ENCODE results near the gene TRPM2.

Gene TRPM2

DNA sequence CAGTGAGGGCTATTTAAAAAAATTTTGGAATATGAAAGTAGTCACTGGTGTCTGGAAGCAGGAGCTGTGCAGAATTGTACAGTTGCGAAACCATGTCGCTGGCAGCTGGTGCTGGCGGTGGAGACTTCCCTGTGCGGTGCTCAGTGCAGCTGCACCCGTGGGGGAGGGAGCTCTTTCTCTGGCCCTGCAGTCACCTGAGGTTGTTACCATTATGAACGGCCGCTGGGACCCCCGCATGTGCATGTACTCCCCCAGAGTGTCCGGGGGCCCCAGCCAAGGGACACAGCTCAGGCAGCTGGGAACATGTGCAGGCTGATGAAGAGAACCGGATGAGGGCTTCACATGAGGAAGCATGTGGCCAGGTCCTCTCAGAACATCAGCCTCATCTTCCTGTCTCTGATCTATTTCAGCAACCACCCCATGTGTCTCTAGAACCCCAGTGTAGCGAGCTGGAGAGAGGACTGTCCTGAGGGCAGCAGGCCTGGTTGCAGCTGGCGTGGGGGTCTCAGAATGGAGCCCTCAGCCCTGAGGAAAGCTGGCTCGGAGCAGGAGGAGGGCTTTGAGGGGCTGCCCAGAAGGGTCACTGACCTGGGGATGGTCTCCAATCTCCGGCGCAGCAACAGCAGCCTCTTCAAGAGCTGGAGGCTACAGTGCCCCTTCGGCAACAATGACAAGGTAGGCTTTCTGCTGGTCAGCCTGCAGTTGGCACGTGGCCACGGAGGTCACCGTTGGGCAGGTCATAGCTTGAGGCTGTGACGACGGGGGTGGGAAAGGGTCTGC is at the start of gene TRPM2:
Gene TRPM2 (plus strand): TSS at position 431 of the 780 bp plus-strand sequence. CDS start 80 bp downstream, at position 511.
- no peak for DNase-seq (ENCODE audit: low read depth in 2 of 2, low spot score in 1 of 2)

DNA sequence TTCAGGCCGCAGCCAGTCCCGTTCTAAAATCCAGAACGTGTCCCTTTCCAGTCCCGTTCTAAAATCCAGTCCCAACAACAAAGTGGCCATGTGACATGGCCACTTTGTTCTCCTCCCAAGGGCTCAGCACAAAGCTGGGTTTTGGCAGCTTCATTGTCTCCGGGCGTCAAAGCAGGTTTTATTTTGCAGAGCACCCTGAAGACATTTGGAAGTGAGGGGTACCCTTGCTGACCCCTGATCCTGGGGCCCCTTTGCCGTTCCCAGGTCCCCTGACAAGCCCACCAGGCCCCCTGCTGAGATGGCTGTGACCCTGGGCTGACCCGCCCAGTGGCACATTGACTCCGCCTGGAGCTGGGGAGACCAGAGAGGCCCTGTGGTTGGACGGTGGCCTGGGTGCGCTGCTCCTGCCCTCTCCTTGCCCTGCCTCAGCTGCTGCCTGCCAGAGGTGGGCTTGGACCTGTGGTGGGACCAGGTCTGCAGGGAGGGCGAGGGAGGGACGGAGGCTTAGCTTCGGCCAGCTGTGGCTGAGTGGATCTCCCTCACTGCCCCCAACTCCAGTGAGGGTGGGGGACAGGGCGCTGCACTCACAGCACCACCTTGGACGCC is 49.3 kb upstream of the TRPM2 start:
- no peak for DNase-seq (ENCODE audit: low read depth in 2 of 2, low spot score in 1 of 2)

DNA sequence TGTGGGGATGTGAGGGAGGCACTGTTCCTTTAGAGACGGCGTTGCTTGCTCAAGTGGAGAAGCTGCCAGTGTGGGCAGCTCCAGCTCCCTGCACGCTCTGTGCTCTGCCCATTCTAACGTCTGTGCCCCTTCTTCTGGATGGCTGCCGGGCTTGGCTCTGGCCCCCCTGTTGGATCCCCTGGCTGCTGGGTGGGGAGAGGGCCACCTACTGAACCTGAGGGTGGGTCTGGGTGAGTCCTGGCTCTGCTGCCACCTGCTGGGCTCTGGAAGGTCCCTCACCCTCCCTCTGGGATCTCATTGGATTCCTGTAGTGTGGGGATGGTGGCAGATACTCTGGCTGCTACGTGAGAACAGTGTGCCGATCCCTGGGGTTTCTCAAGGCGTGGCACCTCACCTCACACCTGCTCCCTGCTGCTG is 48.5 kb upstream of the TRPM2 start:
- DNase-seq (ENCODE audit: low read depth in 2 of 2, low spot score in 1 of 2): no peak

DNA sequence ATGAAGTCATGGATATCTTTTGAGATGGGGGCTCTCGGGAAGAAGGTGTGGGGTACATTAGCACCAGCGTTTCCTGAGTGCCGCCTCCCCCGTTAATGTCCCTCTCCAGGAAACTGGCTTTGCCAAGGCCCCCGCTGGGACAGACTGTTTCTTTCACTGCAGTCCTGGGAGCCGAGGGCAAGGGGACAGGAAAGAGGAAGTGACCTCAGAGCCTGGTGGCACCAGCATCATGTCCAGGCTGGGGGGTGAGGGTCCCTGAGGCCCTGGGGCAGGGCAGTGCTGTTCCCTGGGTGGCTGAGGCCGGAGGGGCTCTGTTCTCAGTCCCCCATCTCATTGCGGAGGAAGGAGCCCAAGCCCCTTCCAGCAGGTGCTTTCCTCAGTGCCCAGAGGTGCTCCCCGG is 47.7 kb upstream of the TRPM2 start:
- DNase-seq (ENCODE audit: low read depth in 2 of 2, low spot score in 1 of 2): no peak

DNA sequence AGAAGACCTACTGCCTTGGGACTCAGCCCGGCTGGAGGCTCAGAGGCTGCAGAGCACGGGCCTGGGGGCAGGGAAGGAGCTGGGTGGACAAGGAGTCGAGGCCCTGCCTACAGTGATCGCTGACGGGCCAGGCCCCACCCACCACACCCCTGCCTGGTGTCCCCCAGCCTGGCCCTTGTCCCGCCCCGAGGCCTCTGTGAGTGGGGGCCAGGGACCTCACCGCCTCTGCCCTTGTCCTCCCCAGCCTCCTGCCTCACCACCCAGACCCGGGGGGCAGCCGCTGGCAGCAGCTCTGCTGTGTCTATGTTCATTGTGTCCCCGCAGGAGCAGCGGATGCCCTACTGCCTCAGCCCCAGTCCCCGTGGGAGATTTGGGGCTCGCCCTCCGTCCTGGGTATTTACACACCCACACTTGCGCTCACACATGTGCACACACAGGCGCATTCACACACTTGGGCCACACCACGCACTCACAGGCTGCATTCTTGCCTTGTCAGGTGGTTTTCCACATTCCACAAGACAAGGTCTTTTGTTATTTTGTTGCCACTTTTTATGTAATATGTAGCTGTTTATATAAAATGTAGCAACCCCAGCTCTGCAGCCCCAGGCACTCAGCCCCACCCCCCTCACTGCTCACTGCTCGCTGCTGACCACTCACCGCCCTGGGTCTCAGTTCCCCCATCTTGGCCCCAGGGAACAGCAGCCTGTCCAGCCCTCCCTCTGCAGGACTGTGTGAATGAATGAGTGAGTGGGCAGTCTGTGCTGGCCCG is 46.3 kb upstream of the TRPM2 start:
- no peak for DNase-seq (ENCODE audit: low read depth in 2 of 2, low spot score in 1 of 2)

DNA sequence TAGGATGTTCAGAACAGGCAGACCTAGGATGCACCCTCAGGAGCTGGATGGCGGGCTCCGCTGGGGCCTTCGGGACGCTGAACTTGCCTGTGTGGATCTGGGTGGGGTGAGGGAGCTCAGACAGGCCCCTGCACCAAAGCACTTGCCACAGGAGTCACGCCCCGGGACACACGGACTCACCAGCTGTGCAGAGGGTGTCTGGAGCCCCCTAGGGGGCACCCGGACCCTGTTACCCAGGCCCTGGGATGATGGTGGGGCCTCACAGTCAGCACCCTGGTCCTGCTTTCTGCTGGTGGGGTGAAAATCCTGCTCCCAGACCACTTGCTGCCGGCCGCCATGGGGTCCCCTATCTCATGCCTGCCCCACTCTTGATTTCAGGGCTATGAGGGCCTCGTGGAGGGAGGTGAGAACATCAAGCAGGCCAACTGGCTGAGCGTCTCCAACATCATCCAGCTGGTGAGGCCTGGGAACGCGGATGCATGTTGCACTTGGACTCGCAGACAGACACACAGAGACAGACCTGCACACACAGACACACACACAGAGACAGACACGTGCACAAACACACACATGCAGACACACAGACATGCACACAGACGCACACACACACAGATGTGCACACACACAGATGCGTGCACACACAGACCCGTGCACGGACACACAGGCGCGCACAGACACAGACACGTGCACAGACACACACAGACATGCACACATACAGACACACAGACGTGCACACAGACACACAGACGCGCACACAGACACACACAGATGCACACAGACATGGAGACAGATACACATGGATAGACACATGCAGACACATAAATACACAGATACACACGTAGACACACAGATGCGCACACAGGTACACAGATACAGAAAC is 42.6 kb upstream of the TRPM2 start:
- no peak for DNase-seq (ENCODE audit: low read depth in 2 of 2, low spot score in 1 of 2)

DNA sequence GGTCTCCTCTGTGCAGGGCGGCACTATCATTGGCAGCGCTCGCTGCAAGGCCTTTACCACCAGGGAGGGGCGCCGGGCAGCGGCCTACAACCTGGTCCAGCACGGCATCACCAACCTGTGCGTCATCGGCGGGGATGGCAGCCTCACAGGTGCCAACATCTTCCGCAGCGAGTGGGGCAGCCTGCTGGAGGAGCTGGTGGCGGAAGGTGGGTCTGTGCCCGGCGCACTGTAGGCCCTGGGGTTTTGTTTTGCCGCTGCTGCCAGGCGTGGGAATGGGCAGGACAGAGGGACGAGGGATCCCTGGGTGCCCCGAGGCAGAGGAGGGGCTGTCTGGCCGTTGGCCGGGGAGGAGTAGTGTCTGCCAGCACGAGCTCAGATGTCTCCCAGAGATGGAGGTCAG is 41.3 kb upstream of the TRPM2 start:
- no peak for DNase-seq (ENCODE audit: low read depth in 2 of 2, low spot score in 1 of 2)

DNA sequence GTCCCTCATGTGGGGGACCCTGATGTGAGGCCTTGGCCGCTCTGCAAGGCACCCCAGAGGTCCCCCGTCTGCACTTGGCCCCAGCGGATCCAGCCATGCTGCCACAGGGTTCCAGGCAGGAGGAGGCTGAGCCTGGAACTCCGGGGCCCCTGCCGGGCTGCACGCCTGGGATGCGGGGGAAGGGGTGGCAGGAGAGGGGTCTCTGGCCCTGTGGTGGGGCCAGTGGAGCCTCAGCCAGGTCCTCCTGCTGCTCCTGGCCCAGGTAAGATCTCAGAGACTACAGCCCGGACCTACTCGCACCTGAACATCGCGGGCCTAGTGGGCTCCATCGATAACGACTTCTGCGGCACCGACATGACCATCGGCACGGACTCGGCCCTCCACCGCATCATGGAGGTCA is 40.7 kb upstream of the TRPM2 start:
- no peak for DNase-seq (ENCODE audit: low read depth in 2 of 2, low spot score in 1 of 2)

DNA sequence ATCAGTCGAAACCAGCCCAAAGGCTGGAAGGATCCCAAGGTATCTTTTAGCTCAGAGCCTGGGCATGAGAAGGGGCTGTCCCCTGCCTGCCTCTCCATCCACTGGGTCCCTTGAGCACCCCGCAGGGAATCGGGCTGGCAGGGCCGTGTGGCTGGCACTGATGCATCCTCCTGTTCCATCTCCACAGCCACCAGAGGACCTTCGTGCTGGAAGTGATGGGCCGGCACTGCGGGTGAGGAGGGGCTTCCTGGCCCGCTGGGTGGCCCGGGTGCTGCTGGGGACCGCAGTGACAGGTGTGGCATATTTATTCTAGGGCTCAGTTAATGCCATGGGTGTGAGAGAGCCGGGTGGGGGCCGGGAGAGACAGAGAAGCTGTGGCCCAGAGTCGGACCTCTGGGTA is 40.0 kb upstream of the TRPM2 start:
- DNase-seq (ENCODE audit: low read depth in 2 of 2, low spot score in 1 of 2): no peak

DNA sequence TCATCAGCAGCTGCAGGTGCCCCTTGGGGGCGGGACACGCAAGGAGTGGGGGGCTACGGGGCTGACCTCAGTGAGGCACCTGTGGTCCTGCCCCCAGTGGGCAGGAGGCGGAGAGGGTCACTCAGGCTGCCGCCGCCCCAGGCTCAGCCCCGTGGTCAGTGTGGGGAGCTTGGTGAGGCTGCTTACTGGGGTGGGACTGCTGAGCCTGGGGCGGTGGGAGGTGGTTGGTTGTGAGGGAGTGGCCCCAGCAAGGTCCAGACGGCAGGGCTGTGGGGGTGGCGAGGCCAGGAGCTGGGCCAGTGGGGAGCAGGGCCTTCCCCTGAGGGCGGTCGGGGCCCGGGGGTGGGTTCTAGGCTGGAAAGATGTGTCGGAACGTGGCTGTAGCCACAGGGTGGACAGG is 39.3 kb upstream of the TRPM2 start:
- DNase-seq (ENCODE audit: low read depth in 2 of 2, low spot score in 1 of 2): no peak

DNA sequence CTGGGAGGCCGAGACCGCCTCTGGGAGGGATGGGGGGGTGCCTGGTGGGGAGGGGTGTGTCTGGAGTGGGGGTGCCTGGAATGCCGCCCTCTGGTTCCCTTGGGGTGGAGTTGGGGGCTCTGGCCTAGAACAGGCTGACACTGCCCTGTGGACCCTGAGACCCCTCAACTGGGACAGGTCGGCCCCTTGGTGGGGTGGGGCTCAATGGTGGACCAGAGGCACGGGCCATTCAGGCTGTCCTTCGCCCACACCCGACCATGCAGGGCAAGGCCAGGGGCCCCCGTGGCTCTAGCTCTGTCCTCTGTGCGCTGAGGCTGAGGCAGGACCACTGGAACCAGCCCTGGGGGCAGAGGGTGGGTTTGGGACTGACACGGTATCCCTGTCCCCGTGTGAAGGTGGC is 38.9 kb upstream of the TRPM2 start:
- no peak for DNase-seq (ENCODE audit: low read depth in 2 of 2, low spot score in 1 of 2)

DNA sequence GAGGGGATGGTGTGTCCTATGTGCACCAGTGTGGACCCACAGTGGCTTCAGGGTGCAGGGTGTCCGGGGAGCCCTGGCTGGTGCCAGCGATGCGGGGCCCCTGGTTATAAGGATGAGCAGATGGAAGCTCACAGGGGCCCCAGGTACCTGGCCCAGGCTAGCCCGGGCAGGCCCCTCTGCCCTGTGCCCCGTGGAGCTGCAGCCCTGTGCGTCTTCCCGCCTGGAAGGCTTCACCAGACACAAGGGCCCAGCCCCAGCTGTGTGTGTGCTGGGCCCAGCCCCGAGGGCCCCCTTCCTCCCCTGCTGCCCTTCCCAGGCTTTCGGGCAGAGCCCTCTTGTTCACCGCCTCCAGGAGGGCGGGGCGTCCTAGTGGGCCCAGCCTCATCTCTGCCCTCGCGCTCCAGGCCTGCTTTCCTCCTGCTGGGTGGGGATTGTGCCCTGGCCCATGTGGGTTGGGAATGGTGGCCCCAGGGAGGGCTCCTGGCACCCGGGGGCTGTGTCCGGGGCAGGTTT is 37.7 kb upstream of the TRPM2 start:
- no peak for DNase-seq (ENCODE audit: low read depth in 2 of 2, low spot score in 1 of 2)

DNA sequence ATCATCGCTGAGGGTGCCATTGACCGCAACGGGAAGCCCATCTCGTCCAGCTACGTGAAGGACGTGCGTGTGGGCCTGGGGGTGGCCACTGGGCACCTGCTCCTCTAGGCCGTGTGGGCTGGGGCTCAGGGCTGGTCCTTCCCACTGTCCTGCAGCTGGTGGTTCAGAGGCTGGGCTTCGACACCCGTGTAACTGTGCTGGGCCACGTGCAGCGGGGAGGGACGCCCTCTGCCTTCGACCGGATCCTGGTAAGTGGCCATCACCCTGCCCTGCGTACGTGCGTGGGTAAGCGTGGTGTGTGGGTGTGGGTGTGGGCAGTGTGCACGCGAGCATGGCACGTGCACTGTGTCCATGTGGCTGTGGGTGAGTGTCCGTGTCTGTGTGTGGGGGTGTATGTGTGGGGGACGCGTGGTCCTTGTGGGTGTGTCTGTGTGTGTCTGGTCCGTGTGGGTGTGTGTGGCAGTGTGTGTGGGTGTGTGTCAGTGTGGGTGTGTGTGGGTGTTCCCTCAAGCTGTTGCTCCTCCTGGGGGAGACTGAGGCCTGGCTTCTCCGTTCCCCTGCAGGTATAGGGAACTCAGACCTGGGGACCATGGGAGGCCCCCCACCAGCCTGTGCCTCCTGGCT is 37.0 kb upstream of the TRPM2 start:
- DNase-seq (ENCODE audit: low read depth in 2 of 2, low spot score in 1 of 2): no peak

DNA sequence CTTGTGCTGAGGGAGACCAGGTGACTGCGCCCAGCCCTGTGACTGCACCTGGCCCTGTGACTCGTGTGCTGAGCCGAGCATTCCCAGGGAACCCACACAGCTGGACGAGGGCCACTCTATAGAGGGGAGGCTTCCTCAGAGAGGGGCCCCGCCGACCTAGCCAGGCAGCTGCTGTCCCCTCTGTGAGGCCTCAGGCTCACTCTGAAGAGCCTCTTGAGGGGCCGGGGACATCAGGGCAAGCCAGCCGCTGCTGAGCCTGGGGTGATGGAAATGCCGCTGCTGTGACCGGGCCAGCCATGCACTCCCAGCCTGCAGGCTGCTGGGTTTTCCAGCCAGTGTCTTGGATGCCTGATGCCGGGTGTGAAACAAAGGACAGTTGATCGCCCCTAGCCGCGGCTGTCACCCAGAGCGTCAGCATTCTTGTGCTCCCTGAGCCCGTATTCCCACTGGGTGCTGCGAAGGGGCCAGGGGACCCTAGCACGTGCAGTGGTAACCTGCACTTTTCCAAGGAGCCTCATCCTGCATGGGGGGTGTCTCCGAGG is 36.1 kb upstream of the TRPM2 start:
- DNase-seq (ENCODE audit: low read depth in 2 of 2, low spot score in 1 of 2): no peak

DNA sequence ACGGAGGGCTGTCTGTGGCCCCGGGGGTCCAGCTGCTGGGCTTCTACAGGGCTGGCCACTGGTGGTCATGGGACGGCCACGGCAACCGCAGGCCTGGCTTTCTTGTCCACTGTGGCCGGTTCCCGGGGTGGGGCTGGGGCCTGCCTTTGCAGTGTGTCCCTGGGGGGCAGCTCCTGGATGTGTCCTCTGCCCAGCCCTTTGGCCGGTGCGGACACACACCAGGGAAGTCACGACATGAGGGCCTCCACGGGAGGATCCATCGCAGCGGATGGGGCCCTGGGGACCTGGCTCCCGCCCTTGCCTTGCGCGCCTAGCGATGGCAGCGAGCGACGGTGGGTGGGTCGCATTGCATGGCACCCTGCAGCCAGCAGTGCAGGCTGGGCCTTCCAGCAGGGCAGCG is 35.5 kb upstream of the TRPM2 start:
- no peak for DNase-seq (ENCODE audit: low read depth in 2 of 2, low spot score in 1 of 2)

DNA sequence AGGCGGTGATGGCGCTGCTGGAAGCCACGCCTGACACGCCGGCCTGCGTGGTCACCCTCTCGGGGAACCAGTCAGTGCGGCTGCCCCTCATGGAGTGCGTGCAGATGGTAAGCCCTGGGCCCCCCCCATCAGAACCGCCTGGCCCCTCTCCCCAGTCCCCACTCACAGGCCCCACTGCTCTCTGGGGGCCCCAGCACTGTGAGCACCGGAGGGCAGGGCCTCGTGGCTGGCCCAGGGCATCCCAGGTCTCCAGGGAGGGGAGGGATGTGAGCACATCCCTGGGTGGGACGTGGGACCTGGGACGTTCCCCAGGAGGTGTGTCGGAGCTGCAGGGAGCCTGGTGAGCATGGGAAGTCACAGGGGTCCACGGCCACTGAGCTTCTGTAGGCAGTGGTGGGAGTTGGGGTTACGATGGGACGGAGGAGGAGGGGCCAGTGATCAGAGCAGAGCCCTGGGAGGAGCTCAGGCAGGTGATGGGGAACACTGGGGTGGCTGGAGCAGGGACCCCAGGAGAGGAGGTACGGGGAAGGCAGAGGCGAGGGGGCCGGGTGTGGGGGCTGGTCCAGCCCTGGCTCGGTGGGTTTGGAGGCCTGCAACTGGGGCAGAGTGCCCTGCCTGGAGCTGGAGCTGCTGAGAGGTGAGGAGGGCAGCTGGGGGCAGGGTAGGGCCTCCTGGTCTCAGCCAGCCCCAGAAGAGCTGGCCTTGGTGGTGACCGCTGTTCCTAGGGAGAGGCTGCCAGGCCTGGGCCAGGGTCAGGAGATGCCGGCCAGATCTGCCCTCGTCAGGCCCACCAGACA is 34.7 kb upstream of the TRPM2 start:
- no peak for DNase-seq (ENCODE audit: low read depth in 2 of 2, low spot score in 1 of 2)

DNA sequence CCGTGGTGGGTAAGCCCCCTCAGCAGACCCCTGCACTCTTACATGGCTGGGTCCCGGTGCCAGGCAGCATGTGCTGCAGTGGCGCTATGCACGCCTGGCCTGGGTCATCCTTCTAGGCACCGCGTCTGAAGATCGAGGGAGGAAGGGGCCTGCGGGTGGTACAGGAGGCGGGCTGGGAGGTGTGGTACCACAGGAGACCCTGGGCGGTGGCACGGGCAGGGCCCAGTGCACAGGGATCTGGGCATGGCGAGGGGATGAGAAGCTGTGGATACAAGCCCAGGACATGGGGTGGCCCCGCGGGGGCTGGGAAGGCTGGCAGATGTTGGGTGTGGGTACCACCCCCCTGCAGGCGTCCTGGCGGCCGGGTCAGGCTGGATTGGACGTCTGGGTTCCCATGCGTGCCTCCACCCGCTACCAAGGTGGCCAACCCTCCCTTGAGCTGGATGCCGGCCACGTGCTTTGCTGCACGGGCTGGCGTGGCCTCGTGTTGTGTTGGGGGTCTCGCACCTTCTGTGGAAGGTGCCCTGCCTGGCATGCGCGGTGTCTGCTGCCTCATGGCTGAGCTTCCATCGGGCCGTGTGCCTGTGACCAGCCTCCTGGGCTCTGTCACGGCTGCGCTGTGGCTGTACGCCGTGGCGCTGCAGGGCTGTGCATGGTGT is 33.9 kb upstream of the TRPM2 start:
- DNase-seq (ENCODE audit: low read depth in 2 of 2, low spot score in 1 of 2): no peak

DNA sequence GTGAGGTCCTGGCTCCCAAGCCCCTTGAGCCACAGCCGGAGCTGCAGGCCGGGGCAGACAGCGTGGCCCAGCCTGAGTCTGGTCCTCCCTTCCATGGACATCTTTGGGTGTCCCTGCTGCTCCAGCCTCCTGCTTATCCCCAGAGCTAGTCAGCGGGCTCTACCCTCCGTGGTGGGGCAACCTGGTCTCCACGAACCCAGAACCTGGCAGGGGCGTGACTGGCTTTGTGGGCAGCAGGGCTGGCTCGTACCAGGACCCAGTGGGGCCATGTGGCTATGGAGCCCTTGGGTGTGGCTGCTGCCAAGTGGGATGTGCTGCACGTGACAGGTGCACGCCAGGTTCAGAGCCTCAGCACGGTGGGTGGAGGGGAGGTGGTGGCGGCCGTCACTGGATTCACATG is 32.6 kb upstream of the TRPM2 start:
- no peak for DNase-seq (ENCODE audit: low read depth in 2 of 2, low spot score in 1 of 2)

DNA sequence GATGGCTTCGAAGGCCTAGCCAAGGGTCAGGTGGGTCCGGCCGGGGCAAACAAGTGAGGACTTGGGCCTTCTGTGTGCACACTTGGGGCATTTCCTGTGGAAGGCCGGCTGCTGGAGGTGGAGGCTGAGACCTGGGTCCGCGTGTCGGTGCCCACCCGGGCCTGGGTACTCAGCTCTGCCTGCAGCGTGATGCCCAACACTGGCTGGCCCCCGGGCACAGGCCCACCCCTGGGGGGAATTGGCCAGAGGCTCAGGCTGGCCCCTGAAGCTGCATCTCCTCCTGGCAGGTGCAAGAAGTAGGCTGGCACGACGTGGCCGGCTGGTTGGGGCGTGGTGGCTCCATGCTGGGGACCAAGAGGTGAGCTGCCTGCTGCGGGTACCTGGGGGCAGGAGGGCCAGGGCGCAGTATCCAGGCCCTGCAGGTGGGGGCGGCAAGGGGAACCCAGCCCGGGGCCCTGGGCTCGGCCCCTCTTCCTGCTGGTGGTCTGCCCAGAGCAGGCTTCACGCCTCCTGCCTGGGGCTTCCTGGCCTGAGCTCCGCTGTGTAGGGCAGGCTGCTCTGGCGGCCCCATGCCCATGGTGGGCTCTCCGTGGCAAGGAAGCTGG is 31.5 kb upstream of the TRPM2 start:
- DNase-seq (ENCODE audit: low read depth in 2 of 2, low spot score in 1 of 2): no peak
